SK-N-SH treated with all-trans-retinoic acid at 6 μM for 48 hours (cell line): ENCODE measurements around the gene NUP43.

Experiments
- GLIS3 ChIP-seq: fragments of 250-450 bp; sonication (Bioruptor Pico); IDR thresholded peaks from 2 replicates; pipeline ENCODE4 v1.5.0; 2020; ENCODE audit warnings: mild to moderate bottlenecking, moderate library complexity
- ZFP30 ChIP-seq: fragments of 450-650 bp; formaldehyde crosslinking; IDR thresholded peaks from 2 replicates; pipeline ENCODE4 v1.5.0; 2022; ENCODE audit warnings: mild to moderate bottlenecking, moderate library complexity

DNA sequence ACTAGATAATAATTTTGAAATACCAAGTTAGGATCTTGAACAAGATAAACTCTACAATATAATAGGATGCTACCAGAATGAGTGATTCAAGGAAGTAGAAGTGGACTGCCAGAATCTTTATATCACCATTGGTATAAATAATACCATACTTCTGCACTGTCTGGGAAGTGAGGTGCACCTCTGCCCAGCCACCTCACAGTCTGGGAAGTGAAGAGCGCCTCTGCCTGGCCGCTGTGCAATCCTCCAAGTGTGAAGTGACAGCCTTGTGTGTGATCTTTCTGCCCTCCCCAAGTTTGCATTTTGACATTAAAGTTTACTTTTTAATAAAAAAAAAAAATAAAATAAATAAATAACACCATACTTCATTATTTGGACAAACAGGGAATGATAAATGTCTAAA is 47.2 kb downstream of the NUP43 start:
- TF ChIP-seq ZFP30 (CRISPR knock-in tag) (no peak), GLIS3 (CRISPR knock-in tag) (no peak)
